Measurements from ENCODE around the gene KCTD1. TPM values are rescaled to one million over a fixed set of nuclear protein-coding genes. Genes with fewer than 3 reads are reported as not detected.
A peak's percentile ranks its signal among the peaks of the same experiment; 100 is the strongest.

Gene KCTD1
- total and polyA plus RNA-seq, 2 donors from 2014 or later, result 48.5 to 83.7 TPM

GRCh38 chr18:26425148-26425531 is 123.2 kb downstream of the KCTD1 start:
- H3K4me3 ChIP-seq (ENCODE audit: low read length in 3 of 3), result no peak overlapping the region
- DNase-seq (peak in 2 of 5 donors; percentile 40 to 62), FAIRE-seq (no peak)
- peaks cover 0 to 6% (median 3%) of the 10 kb centered on the region in 3 donors for H3K4me1 ChIP-seq (ENCODE audit: control insufficient read depth in 2 of 3, insufficient read depth in 2 of 3, low read depth in 1 of 3, low read length in 3 of 3)
- H3K27ac ChIP-seq (ENCODE audit: low read depth in 2 of 2, low read length in 2 of 2), result no peak overlapping the region
- H3K27me3 ChIP-seq (ENCODE audit: control insufficient read depth, insufficient read depth, low read length), result no peaks in the 10 kb centered on the region
- intact Hi-C loops (cut with DNase I), result no loop called here
- no peak overlapping the region for H3K9ac ChIP-seq (ENCODE audit: low read length in 3 of 3)
- no peaks in the 10 kb centered on the region for H3K36me3 ChIP-seq (ENCODE audit: control insufficient read depth in 2 of 3, insufficient read depth in 3 of 3, low read length in 3 of 3)
- TF ChIP-seq, protein P1, sequence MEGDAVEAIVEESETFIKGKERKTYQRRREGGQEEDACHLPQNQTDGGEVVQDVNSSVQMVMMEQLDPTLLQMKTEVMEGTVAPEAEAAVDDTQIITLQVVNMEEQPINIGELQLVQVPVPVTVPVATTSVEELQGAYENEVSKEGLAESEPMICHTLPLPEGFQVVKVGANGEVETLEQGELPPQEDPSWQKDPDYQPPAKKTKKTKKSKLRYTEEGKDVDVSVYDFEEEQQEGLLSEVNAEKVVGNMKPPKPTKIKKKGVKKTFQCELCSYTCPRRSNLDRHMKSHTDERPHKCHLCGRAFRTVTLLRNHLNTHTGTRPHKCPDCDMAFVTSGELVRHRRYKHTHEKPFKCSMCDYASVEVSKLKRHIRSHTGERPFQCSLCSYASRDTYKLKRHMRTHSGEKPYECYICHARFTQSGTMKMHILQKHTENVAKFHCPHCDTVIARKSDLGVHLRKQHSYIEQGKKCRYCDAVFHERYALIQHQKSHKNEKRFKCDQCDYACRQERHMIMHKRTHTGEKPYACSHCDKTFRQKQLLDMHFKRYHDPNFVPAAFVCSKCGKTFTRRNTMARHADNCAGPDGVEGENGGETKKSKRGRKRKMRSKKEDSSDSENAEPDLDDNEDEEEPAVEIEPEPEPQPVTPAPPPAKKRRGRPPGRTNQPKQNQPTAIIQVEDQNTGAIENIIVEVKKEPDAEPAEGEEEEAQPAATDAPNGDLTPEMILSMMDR (IDR thresholded peaks at IDR 0.05; ENCODE audit: borderline replicate concordance, extremely low read depth, insufficient read depth), result no peak
- no peaks in the 10 kb centered on the region for H3K9me3 ChIP-seq (ENCODE audit: control insufficient read depth in 2 of 3, insufficient read depth in 1 of 3, low read length in 3 of 3)

DNA sequence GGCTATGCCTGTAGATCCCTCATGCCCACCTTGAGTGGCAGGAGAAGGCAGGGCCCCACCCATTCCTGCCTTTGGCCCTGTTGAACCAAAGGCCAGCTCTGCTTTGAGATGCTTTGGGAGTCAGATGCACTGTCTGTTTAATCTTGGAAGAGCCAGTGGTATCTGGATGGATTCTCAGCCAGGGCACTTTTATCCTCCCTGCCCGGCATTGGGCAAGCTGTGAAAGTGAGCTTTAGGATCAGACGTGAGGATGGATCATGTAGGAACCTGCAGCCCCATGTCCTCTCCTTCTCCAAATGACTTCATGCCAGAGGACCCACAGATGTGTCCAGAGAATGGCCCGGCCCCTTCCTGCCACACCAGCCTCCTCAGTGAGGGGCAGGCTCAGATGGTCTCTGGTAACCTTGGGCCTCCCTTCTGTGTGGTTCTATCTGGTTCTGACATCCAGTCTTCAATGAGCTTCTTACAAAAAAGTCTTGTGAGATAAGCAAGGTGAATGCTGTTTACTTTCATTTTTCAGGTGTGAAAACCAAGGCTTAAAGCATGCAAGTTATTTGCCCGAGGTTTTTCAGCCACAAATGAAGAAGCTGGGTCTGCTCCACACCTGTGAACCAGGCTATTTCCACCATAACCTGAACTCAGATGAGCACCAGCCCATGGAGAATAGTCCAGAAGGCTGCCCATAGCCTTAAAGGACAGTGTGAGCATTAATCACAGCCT is 123.8 kb downstream of the KCTD1 start:
- Histone ChIP-seq H3K4me3 (ENCODE audit: low read length in 3 of 3) (no peak overlapping the region), H3K9ac (ENCODE audit: low read length in 3 of 3) (no peak overlapping the region), H3K4me1 (ENCODE audit: control insufficient read depth in 2 of 3, insufficient read depth in 2 of 3, low read depth in 1 of 3, low read length in 3 of 3) (peaks cover 0 to 6% (median 3%) of the 10 kb centered on the region in 3 donors), H3K27ac (ENCODE audit: low read depth in 2 of 2, low read length in 2 of 2) (no peak overlapping the region), H3K27me3 (ENCODE audit: control insufficient read depth, insufficient read depth, low read length) (no peaks in the 10 kb centered on the region), H3K36me3 (ENCODE audit: control insufficient read depth in 2 of 3, insufficient read depth in 3 of 3, low read length in 3 of 3) (no peaks in the 10 kb centered on the region), H3K9me3 (ENCODE audit: control insufficient read depth in 2 of 3, insufficient read depth in 1 of 3, low read length in 3 of 3) (no peaks in the 10 kb centered on the region)
- DNase-seq (no peak), FAIRE-seq (no peak)
- intact Hi-C loops (cut with DNase I), result no loop called here
- TF ChIP-seq, protein P1 (IDR thresholded peaks at IDR 0.05; ENCODE audit: borderline replicate concordance, extremely low read depth, insufficient read depth), result no peak

DNA sequence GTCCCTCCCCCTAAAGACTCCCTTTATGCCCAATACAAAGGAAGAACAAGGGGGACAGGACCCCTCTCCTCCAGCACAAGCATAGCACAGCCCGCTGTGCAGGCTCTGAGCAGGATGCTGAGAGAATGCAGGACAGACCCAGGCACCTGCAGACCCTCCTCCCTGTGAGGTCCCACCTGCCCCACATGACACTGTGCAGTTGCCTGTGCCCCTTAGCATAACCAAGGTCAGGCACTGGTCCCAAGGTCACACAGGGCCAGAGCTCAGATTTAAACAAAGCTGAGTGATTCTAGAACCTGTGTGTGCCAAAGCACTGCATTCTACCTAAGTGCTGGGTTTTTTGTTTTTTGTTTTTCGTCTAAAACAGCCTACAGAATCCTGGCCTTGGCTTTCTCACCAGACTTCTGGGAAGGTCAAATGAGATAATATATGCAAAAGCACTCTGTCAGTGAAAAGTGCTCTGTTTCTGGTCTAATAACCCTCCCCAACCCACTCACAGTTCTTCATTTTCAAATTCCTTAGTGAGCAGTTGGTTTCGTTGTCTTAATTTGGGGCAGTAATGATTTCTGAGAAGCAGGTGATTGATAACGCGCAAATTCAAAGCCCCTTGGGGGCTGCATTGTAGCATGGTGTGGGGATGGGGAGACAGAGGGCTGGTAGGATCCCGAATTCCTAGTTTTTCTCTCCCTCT is 125.7 kb downstream of the KCTD1 start:
- peaks cover 0 to 6% (median 3%) of the 10 kb centered on the region in 3 donors for H3K4me1 ChIP-seq (ENCODE audit: control insufficient read depth in 2 of 3, insufficient read depth in 2 of 3, low read depth in 1 of 3, low read length in 3 of 3)
- H3K27ac ChIP-seq (ENCODE audit: low read depth in 2 of 2, low read length in 2 of 2), result peak overlapping the region; percentile 20 to 45
- no peak for FAIRE-seq
- H3K36me3 ChIP-seq (ENCODE audit: control insufficient read depth in 2 of 3, insufficient read depth in 3 of 3, low read length in 3 of 3), result no peaks in the 10 kb centered on the region
- no peak overlapping the region for H3K9ac ChIP-seq (ENCODE audit: low read length in 3 of 3)
- H3K4me3 ChIP-seq (ENCODE audit: low read length in 3 of 3), result no peak overlapping the region
- H3K9me3 ChIP-seq (ENCODE audit: control insufficient read depth in 2 of 3, insufficient read depth in 1 of 3, low read length in 3 of 3), result no peaks in the 10 kb centered on the region
- TF ChIP-seq, protein P1 (IDR thresholded peaks at IDR 0.05; ENCODE audit: borderline replicate concordance, extremely low read depth, insufficient read depth), result no peak
- DNase-seq, result no peak
- intact Hi-C loops (cut with DNase I), result no loop called here
- no peaks in the 10 kb centered on the region for H3K27me3 ChIP-seq (ENCODE audit: control insufficient read depth, insufficient read depth, low read length)

Measured in kidney (tissue), 14 donors.